H9 (cell line): ENCODE data around the gene UQCRC1. TPM values are rescaled to one million over a fixed set of nuclear protein-coding genes. Genes with fewer than 3 reads are reported as not detected.

Experiments used
- DNase-seq: peaks from one replicate; pipeline ENCODE4 v3.0.0-alpha.2; 2017
- H2AFZ ChIP-seq: one replicate; pipeline ENCODE4 v1.6.1; 2013; ENCODE audit warnings: mild to moderate bottlenecking, low read length, control low read depth, moderate library complexity
- H2AK5ac ChIP-seq: 2 replicates; pipeline ENCODE4 v1.6.1; 2013; ENCODE audit warnings: low read length, control low read depth, mixed read lengths; ENCODE audit not compliant: insufficient read length
- H2BK120ac ChIP-seq: one replicate; pipeline ENCODE4 v1.6.1; 2013; ENCODE audit warnings: low read depth, mild to moderate bottlenecking, low read length, control low read depth, inconsistent platforms; ENCODE audit not compliant: poor library complexity, severe bottlenecking
- H2BK12ac ChIP-seq: 2 replicates; pipeline ENCODE4 v1.6.1; 2013; ENCODE audit warnings: low read length, control low read depth, mixed read lengths, low read depth; ENCODE audit not compliant: insufficient read length
- H2BK15ac ChIP-seq: 2 replicates; pipeline ENCODE4 v1.6.1; 2013; ENCODE audit warnings: low read depth, low read length, control low read depth
- H2BK20ac ChIP-seq: one replicate; pipeline ENCODE4 v1.6.1; 2013; ENCODE audit warnings: low read depth, mild to moderate bottlenecking, low read length, control low read depth, inconsistent platforms; ENCODE audit not compliant: poor library complexity, severe bottlenecking
- H2BK5ac ChIP-seq: 2 replicates; pipeline ENCODE4 v1.6.1; 2013; ENCODE audit warnings: low read length, control low read depth, mixed read lengths; ENCODE audit not compliant: insufficient read length
- H3K14ac ChIP-seq: 2 replicates; pipeline ENCODE4 v1.6.1; 2013; ENCODE audit warnings: low read length, control low read depth; ENCODE audit not compliant: insufficient read depth
- H3K18ac ChIP-seq: 2 replicates; pipeline ENCODE4 v1.6.1; 2013; ENCODE audit warnings: low read depth, mild to moderate bottlenecking, mixed read lengths, low read length, control low read depth; ENCODE audit not compliant: insufficient read length
- H3K23ac ChIP-seq: 2 replicates; pipeline ENCODE4 v1.6.1; 2013; ENCODE audit warnings: low read length, control low read depth, mixed read lengths, low read depth; ENCODE audit not compliant: insufficient read length
- H3K23me2 ChIP-seq: 2 replicates; pipeline ENCODE4 v1.6.1; 2013; ENCODE audit warnings: low read depth, mild to moderate bottlenecking, mixed read lengths, low read length, control low read depth; ENCODE audit not compliant: insufficient read length, poor library complexity, severe bottlenecking
- H3K27ac ChIP-seq: 2 replicates; pipeline ENCODE4 v1.5.1; 2013; ENCODE audit warnings: low read length, control low read depth, mixed read lengths, low read depth; ENCODE audit not compliant: insufficient read length
- H3K27me3 ChIP-seq: 2 replicates; pipeline ENCODE4 v1.6.1; 2013; ENCODE audit warnings: low read length, control low read depth, inconsistent platforms; ENCODE audit not compliant: insufficient read depth
- H3K4ac ChIP-seq: 2 replicates; pipeline ENCODE4 v1.6.1; 2013; ENCODE audit warnings: low read depth, mild to moderate bottlenecking, control low read depth, inconsistent platforms, low read length, moderate library complexity
- H3K4me1 ChIP-seq: 2 replicates; pipeline ENCODE4 v1.6.1; 2013; ENCODE audit warnings: low read length, control low read depth, inconsistent platforms; ENCODE audit not compliant: insufficient read depth
- H3K4me2 ChIP-seq: 2 replicates; pipeline ENCODE4 v1.6.1; 2013; ENCODE audit warnings: low read length, control low read depth, mixed read lengths; ENCODE audit not compliant: insufficient read length, insufficient read depth
- H3K56ac ChIP-seq: 2 replicates; pipeline ENCODE4 v1.6.1; 2013; ENCODE audit warnings: low read depth, mild to moderate bottlenecking, mixed read lengths, low read length, control low read depth; ENCODE audit not compliant: insufficient read length
- H3K79me1 ChIP-seq: 2 replicates; pipeline ENCODE4 v1.6.1; 2013; ENCODE audit warnings: low read depth, mild to moderate bottlenecking, moderate library complexity, low read length, control low read depth, inconsistent platforms; ENCODE audit not compliant: insufficient read depth, poor library complexity, severe bottlenecking
- H3K79me2 ChIP-seq: 2 replicates; pipeline ENCODE4 v1.6.1; 2013; ENCODE audit warnings: low read length, control low read depth, inconsistent platforms; ENCODE audit not compliant: insufficient read depth
- H3K9ac ChIP-seq: 2 replicates; pipeline ENCODE4 v1.6.1; 2013; ENCODE audit warnings: low read length, control low read depth, mixed read lengths; ENCODE audit not compliant: insufficient read length; ENCODE audit errors: extremely low read depth
- H3K9me3 ChIP-seq: one replicate; pipeline ENCODE4 v1.6.1; 2013; ENCODE audit warnings: low read depth, low read length, inconsistent platforms; ENCODE audit not compliant: control insufficient read depth
- H3T11ph ChIP-seq: one replicate; pipeline ENCODE4 v1.6.1; 2013; ENCODE audit warnings: mild to moderate bottlenecking, low read length, control low read depth, inconsistent platforms
- H4K20me1 ChIP-seq: one replicate; pipeline ENCODE4 v1.6.1; 2013; ENCODE audit not compliant: control insufficient read depth, insufficient read length, insufficient read depth
- H4K5ac ChIP-seq: 2 replicates; pipeline ENCODE4 v1.6.1; 2013; ENCODE audit warnings: low read depth, mild to moderate bottlenecking, mixed read lengths, low read length, control low read depth; ENCODE audit not compliant: insufficient read length
- H4K8ac ChIP-seq: replicated peaks from 2 replicates; pipeline ENCODE4 v1.6.1; 2013; ENCODE audit warnings: low read length, control low read depth, mixed read lengths, low read depth; ENCODE audit not compliant: insufficient read length
- H4K91ac ChIP-seq: 2 replicates; pipeline ENCODE4 v1.6.1; 2013; ENCODE audit warnings: low read depth, mild to moderate bottlenecking, moderate library complexity, mixed read lengths, low read length, control low read depth; ENCODE audit not compliant: insufficient read length
- H3K27ac Mint-ChIP-seq, 3 experiments: 2 replicates in 2 of 3; 3 replicates in 1 of 3; pipeline ENCODE4 v1.8.0; 2020 to 2021; ENCODE audit warnings: mixed read lengths in 3 of 3, mild to moderate bottlenecking in 1 of 3, moderate library complexity in 1 of 3
- H3K27me3 Mint-ChIP-seq: 2 replicates; pipeline ENCODE4 v1.8.0; 2021; ENCODE audit warnings: low read depth, mild to moderate bottlenecking, moderate library complexity, mixed read lengths
- H3K36me3 Mint-ChIP-seq, 3 experiments: 2 replicates in 2 of 3; 3 replicates in 1 of 3; pipeline ENCODE4 v1.8.0; 2020 to 2021; ENCODE audit warnings: low read depth in 3 of 3, mixed read lengths in 3 of 3; ENCODE audit not compliant: insufficient read depth in 1 of 3
- H3K4me1 Mint-ChIP-seq, 2 experiments: 2 replicates each; pipeline ENCODE4 v1.8.0; 2020; ENCODE audit warnings: mixed read lengths in 2 of 2
- H3K4me3 Mint-ChIP-seq, 2 experiments: 2 replicates in 1 of 2; 3 replicates in 1 of 2; pipeline ENCODE4 v1.8.0; 2020 to 2021; ENCODE audit warnings: mild to moderate bottlenecking in 2 of 2, mixed read lengths in 2 of 2, moderate library complexity in 1 of 2
- H3K9me3 Mint-ChIP-seq, 2 experiments: 2 replicates in 1 of 2; 3 replicates in 1 of 2; pipeline ENCODE4 v1.8.0; 2020; ENCODE audit warnings: mild to moderate bottlenecking in 2 of 2, mixed read lengths in 2 of 2, moderate library complexity in 1 of 2
- CTCF ChIP-seq: fragments of 200-600 bp; sonication (generic); conservative IDR thresholded peaks from 3 replicates; pipeline ENCODE4 v1.8.0; 2021; ENCODE audit warnings: antibody characterized with exemption, mild to moderate bottlenecking
- WGBS: extraction: QIAGEN DNeasy Blood & Tissue Kit; methylation state at CpG from one replicate; pipeline ENCODE4 v1.1.7; 2013; ENCODE audit warnings: missing lambda C conversion rate, low lambda C conversion rate, mixed read lengths; ENCODE audit not compliant: insufficient read length; ENCODE audit errors: extremely low coverage; 5-methylcytosine and 5-hydroxymethylcytosine counted together
- total RNA-seq: library from RNA; stranded (reverse); gene quantifications from 2 replicates; pipeline ENCODE4 v1.2.1, GENCODE V29; 2021

UQCRC1 gene
- total RNA-seq, 1 experiment from 2014 or later: 285 TPM

GRCh38 chr3:48584836-48585235 is 24.6 kb downstream of the UQCRC1 start:
- no peak overlapping the region for H2BK20ac ChIP-seq
- H3K9me3 ChIP-seq: no peaks in the 10 kb centered on the region

More at GRCh38 chr3:48584836-48585235, 24.6 kb downstream of the UQCRC1 start:
- peaks cover 0 to 4% (median 0%) of the 10 kb centered on the region in 3 experiments; a peak in 3 of 7 replicates for H3K36me3 Mint-ChIP-seq
- no peak overlapping the region for H3K56ac ChIP-seq
- H3T11ph ChIP-seq: no peak overlapping the region
- H4K20me1 ChIP-seq: no peaks in the 10 kb centered on the region
- H3K4me1 ChIP-seq: no peaks in the 10 kb centered on the region
- H3K27ac ChIP-seq: no peak overlapping the region
- no peaks in the 10 kb centered on the region for H3K79me1 ChIP-seq
- TF ChIP-seq CTCF: no peak
- H3K9ac ChIP-seq: no peak overlapping the region
- no peaks in the 10 kb centered on the region for H3K23me2 ChIP-seq
- no peak for DNase-seq
- WGBS: no CpG with 5 or more reads among the region's 9 CpGs
- H3K4ac ChIP-seq: no peak overlapping the region
- H3K27ac Mint-ChIP-seq: no peak overlapping the region
- no peak overlapping the region for H3K4me2 ChIP-seq
- H2BK15ac ChIP-seq: no peak overlapping the region
- H4K8ac ChIP-seq: no peak overlapping the region
- no peak overlapping the region for H4K5ac ChIP-seq
- no peaks in the 10 kb centered on the region for H3K9me3 Mint-ChIP-seq
- H3K4me3 Mint-ChIP-seq: no peak overlapping the region
- H3K4me1 Mint-ChIP-seq: peaks cover 5 to 9% of the 10 kb centered on the region in 2 experiments; a peak in 2 of 4 replicates
- no peak overlapping the region for H2BK5ac ChIP-seq
- H3K14ac ChIP-seq: no peak overlapping the region
- H3K27me3 Mint-ChIP-seq: no peaks in the 10 kb centered on the region
- H2AK5ac ChIP-seq: no peak overlapping the region
- no peaks in the 10 kb centered on the region for H3K79me2 ChIP-seq
- no peak overlapping the region for H3K23ac ChIP-seq
- H4K91ac ChIP-seq: no peak overlapping the region
- H2BK120ac ChIP-seq: no peak overlapping the region
- H2BK12ac ChIP-seq: no peak overlapping the region
- H2AFZ ChIP-seq: no peak overlapping the region
- H3K27me3 ChIP-seq: no peaks in the 10 kb centered on the region
- no peak overlapping the region for H3K18ac ChIP-seq
